Retinal pigment epithelial cell (primary cell): Measurements from ENCODE around the gene FOXP1.
A peak's percentile ranks its signal among the peaks of the same experiment; 100 is the strongest.

Source experiments
- DNase-seq: peaks from one replicate; pipeline ENCODE4 v3.0.0-alpha.2; 2010; ENCODE audit warnings: low read depth
- H3K4me3 ChIP-seq: 2 replicates; pipeline ENCODE4 v1.5.1; 2011; ENCODE audit warnings: mild to moderate bottlenecking, low read length, control low read depth, moderate library complexity
- TF ChIP-seq, protein P1 (sequence below): conservative IDR thresholded peaks from 2 replicates; pipeline ENCODE4 v1.5.1; 2011; ENCODE audit warnings: low read depth, low read length, control low read depth, inconsistent platforms

The FOXP1 gene

DNA sequence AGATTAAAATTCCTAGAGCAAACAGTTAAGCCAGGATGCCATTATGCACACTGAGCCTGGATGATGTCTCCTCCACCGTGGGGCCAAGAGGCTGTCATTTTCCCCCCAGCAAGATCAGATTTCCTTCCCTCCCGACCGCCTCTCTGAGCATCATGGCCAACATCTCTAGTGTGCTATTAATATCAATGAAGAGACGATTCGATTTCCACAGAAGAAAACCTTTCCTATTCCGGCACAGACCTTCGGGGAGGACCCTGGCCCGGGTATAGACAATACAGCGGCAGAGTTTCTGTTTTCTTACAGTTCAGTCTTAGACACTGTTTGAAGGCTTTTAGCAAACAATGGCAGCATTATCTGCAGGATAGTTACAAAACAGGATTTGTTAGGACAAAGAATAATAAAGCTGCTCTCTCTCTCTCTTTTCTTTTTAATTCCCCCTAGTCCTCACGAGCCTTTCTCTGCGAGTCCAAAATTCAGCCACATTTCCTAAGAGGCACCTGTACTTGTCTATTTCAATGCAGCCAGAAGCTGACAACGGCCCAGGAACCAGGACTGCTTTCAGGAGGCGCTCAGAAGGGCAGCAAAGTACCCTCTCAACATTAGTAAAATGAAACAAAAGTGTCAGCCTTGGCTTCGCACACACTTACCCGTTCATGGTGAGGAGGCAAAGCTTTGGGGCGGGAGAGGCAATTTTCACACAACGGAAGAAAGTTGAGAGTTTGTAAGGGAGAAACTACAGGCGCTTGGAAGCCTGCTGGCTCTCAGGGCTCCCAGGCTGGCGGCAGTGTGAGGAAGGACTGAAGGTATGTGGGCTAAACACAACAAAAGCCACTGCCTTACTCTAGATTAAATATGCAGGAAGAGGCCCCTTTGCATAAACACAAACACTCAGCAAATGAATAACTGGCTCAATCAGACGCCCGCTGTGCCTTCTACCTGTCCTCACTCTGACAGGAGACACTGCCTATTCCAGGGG is 278.0 kb downstream of the FOXP1 start:
- TF ChIP-seq, protein P1, sequence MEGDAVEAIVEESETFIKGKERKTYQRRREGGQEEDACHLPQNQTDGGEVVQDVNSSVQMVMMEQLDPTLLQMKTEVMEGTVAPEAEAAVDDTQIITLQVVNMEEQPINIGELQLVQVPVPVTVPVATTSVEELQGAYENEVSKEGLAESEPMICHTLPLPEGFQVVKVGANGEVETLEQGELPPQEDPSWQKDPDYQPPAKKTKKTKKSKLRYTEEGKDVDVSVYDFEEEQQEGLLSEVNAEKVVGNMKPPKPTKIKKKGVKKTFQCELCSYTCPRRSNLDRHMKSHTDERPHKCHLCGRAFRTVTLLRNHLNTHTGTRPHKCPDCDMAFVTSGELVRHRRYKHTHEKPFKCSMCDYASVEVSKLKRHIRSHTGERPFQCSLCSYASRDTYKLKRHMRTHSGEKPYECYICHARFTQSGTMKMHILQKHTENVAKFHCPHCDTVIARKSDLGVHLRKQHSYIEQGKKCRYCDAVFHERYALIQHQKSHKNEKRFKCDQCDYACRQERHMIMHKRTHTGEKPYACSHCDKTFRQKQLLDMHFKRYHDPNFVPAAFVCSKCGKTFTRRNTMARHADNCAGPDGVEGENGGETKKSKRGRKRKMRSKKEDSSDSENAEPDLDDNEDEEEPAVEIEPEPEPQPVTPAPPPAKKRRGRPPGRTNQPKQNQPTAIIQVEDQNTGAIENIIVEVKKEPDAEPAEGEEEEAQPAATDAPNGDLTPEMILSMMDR: no peak
- DNase-seq: peak; percentile 13
- H3K4me3 ChIP-seq: peak overlapping the region; percentile 41

DNA sequence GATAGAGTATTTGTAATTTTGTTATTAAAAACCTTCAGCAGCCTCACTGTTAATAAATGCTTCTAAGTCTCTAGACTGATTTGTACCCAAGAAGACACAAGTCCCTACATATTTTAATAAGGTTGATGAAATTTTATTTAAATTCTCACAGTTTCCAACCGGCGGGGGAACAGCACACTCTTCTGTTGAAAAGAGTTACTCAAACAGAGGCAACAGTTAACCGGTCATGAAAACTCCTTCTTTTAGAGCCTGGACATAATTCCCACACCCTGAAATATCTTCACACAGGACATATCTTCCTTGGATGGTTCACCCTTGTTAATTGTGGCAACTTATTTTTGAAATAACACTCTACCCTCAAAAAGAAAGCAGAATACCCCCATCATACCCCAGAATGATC is 278.8 kb downstream of the FOXP1 start:
- peak; percentile 16 for DNase-seq
- peak overlapping the region; percentile 41 for H3K4me3 ChIP-seq
- TF ChIP-seq, protein P1: peak; percentile 53

DNA sequence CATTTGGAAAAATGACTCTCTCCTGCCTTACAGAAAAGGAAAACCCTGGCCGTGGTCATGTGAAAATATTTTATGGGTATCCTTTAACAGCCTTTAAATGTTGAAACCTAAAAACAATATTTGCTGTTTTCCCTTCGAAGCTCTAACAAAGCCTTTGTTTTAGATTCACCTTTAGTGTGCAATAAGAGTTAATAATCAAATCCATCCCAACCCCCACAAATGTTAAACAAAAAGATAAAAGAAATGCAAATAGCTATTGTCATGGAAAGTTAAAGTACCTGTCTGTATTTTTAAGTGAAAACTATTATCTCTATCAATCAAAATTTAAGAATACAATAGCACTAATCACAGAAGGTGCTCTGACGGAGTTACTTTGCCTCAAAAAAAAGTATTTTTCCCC is 279.3 kb downstream of the FOXP1 start:
- TF ChIP-seq, protein P1: no peak
- H3K4me3 ChIP-seq: no peak overlapping the region
- DNase-seq: no peak

DNA sequence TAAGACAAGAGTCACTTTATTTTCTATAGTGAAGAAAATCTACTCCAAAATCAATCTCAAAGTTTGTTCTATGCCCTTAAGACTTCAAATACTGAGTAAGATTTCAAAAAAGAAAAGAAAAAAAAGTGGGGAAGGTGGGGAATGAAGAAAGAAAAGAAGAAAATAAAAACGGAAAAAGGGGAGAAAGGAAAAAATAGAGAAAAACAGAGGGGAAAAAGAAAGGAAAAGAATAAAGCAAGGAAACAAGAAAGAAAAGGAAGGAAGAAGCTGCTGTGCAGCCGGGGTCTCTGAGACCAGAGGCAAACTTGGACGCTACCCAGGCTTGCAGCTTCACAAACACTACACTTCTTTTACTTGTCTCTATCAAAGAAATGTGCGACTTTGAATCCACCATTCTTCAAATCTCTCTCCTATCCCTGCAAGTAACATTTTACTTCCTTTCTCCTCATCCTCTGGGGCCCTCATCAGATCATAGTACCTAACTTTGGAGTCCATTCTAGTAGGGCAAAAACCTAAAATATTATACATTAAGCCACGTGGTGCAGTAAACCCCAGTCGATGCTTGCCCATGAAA is 279.8 kb downstream of the FOXP1 start:
- H3K4me3 ChIP-seq: no peak overlapping the region
- no peak for DNase-seq
- TF ChIP-seq, protein P1: no peak

DNA sequence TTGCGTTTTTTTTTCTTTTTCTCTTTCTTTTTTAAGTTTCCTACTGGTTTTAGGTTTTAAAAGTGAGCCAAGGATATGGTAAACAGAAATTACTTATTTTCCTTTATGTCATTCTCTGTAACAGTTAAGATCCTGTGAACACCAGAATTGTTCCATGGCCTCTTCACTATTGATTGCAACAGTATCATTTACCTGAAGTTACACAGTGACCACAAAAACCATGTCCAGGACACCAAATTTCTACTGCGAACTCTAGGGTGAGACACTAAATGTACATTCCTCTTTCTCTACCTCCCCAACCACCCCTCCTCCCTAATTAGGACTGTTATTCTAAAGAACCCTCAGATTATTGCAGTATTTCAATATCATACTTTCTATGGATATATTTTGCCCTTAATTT is 280.9 kb downstream of the FOXP1 start:
- TF ChIP-seq, protein P1: no peak
- H3K4me3 ChIP-seq: no peak overlapping the region
- no peak for DNase-seq

DNA sequence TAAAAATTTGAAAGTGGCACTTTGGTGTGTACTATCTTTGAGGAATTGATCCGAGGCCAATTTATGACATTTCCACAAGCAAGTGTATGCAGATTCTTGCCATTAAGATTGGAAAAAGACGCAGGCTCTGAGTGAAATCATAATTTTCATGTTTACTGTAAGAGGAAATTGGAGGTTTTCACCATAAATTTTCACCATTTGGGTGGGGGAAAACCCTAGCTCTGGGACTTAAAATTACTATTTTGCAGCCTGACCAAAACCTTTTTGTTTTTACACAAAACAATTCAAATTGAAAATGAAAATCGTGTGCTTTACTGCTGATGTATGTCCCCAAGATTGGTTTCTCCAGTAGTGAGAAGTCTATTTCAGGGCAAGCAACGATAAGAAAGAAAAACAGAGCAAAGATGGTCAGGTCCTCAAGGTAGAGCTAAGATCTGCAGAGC is 282.6 kb downstream of the FOXP1 start:
- no peak for DNase-seq
- H3K4me3 ChIP-seq: no peak overlapping the region
- TF ChIP-seq, protein P1: no peak

DNA sequence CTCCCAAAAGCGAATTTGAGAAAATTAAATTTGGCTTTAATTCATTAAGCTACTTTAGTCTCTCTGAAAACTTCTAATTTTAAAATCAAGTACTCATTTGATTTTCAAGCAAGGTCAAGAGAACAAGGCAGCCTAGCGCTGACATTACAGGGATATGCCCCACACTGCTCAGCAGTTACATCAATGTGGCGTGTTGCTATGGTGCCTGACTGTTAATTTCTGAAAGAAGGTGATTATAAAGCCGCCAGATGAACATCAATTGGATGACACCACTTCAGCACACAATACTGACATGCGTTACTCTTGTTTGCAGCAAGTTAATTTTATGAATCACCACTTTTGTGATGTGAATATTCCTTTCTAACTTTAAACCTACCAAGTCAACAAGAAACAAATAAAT is 284.4 kb downstream of the FOXP1 start:
- H3K4me3 ChIP-seq: no peak overlapping the region
- DNase-seq: no peak
- TF ChIP-seq, protein P1: no peak
